ENCODE data around the gene DCTN2.

DCTN2 gene

GRCh38 chr12:57549203-57549908 is 2.4 kb upstream of the DCTN2 start:
- DNase-seq: no peak

- no peak for DNase-seq
These were observed 1.5 kb upstream of the DCTN2 start for GRCh38 chr12:57548488-57548887.

GRCh38 chr12:57548013-57548315 is 972 bp upstream of the DCTN2 start:
- no peak for DNase-seq

- no peak for DNase-seq
These were observed 458 bp upstream of the DCTN2 start for GRCh38 chr12:57547288-57548012.

GRCh38 chr12:57545809-57546437 is 1.1 kb downstream of the DCTN2 start:
- DNase-seq: no peak

GRCh38 chr12:57543581-57543980 is 3.4 kb downstream of the DCTN2 start:
- DNase-seq: peak; percentile 16

- no peak for DNase-seq
These were observed 5.3 kb downstream of the DCTN2 start for GRCh38 chr12:57541717-57542116.

- no peak for DNase-seq
These were observed 6.0 kb downstream of the DCTN2 start for GRCh38 chr12:57541001-57541400.

- DNase-seq: no peak
These were observed 7.7 kb downstream of the DCTN2 start for GRCh38 chr12:57539134-57539768.

- DNase-seq: no peak
These were observed 10.4 kb downstream of the DCTN2 start for GRCh38 chr12:57536597-57536942.

- no peak for DNase-seq
These were observed 11.0 kb downstream of the DCTN2 start for GRCh38 chr12:57535764-57536596.

GRCh38 chr12:57534991-57535543 is 11.9 kb downstream of the DCTN2 start:
- no peak for DNase-seq

- DNase-seq: no peak
These were observed 12.7 kb downstream of the DCTN2 start for GRCh38 chr12:57534250-57534649.

GRCh38 chr12:57533108-57533507 is 13.9 kb downstream of the DCTN2 start:
- no peak for DNase-seq

- DNase-seq: no peak
These were observed 15.2 kb downstream of the DCTN2 start for GRCh38 chr12:57531836-57532235.

- no peak for DNase-seq
These were observed 16.4 kb downstream of the DCTN2 start for GRCh38 chr12:57530396-57531142.

- no peak for DNase-seq
These were observed 17.2 kb downstream of the DCTN2 start for GRCh38 chr12:57529831-57530230.

GRCh38 chr12:57528831-57529555 is 18.0 kb downstream of the DCTN2 start:
- no peak for DNase-seq

- no peak for DNase-seq
These were observed 18.8 kb downstream of the DCTN2 start for GRCh38 chr12:57528176-57528575.

GRCh38 chr12:57527184-57527583 is 19.8 kb downstream of the DCTN2 start:
- DNase-seq: no peak

- no peak for DNase-seq
These were observed 20.4 kb downstream of the DCTN2 start for GRCh38 chr12:57526477-57527126.

All from CD4-positive, alpha-beta T cell treated with Interleukin-4 for 4 hours (primary cell).